ENCODE measurements around the gene MITF. TPM values are rescaled to one million over a fixed set of nuclear protein-coding genes. Genes with fewer than 3 reads are reported as not detected.

Gene MITF
- total and polyA plus RNA-seq, 2 of the 4 experiments (the other 2 are of a cell fraction): 6.5 to 16.7 TPM

- Histone ChIP-seq H2AK9ac (replicated peaks; ENCODE audit: low read depth, low read length, poor library complexity) (no peak overlapping the region), H3K4me3 (ENCODE audit: insufficient read depth, low read depth, low read length) (no peak overlapping the region), H2BK20ac (ENCODE audit: low read depth, low read length) (peak overlapping the region; percentile 64), H3K79me1 (ENCODE audit: low read depth in 1 of 2, low read length in 2 of 2) (peaks cover 20 to 45% of the 10 kb centered on the region in 2 experiments), H3K23ac (ENCODE audit: low read depth, low read length) (peak overlapping the region; percentile 82; the same call in 1 of the 2 replicates), H3K9me3 (ENCODE audit: control insufficient read depth, insufficient read depth, low read length) (peaks cover 6% of the 10 kb centered on the region), H3K4ac (ENCODE audit: low read depth, low read length) (peak overlapping the region; percentile 60; the same call in 1 of the 2 replicates), H3K4me2 (ENCODE audit: low read depth, low read length) (no peak overlapping the region), H4K91ac (ENCODE audit: insufficient read depth, low read depth, low read length) (peak overlapping the region; percentile 30; the same call in 1 of the 2 replicates), H3K36me3 (ENCODE audit: control insufficient read depth, insufficient read depth, low read length) (peaks cover 1% of the 10 kb centered on the region; the same call in 1 of the 2 replicates), H4K20me1 (ENCODE audit: insufficient read depth, low read length) (peaks cover 3% of the 10 kb centered on the region; the same call in 1 of the 2 replicates), H3K27ac (ENCODE audit: insufficient read depth, low read length) (no peak overlapping the region), H3K18ac (ENCODE audit: low read depth, low read length) (peak overlapping the region; percentile 93), H3K4me1 (ENCODE audit: control insufficient read depth, insufficient read depth, low read length) (peaks cover 26% of the 10 kb centered on the region), H2AK5ac (ENCODE audit: low read depth, low read length) (peak overlapping the region; percentile 91), H2BK15ac (ENCODE audit: low read depth, low read length) (peak overlapping the region; percentile 70; the same call in 2 of the 3 replicates), H4K8ac (ENCODE audit: low read depth in 2 of 2, low read length in 2 of 2) (peak overlapping the region in 1 of 2 experiments; percentile 57; a peak in 1 of 4 replicates), H3K56ac (ENCODE audit: extremely low read depth, insufficient read depth, low read length) (no peak overlapping the region), H2BK5ac (ENCODE audit: low read depth, low read length, poor library complexity, severe bottlenecking) (no peak overlapping the region), H3K14ac (replicated peaks; ENCODE audit: low read depth, low read length) (peak overlapping the region; percentile 78; the same call in 1 of the 2 replicates), H3K9ac (ENCODE audit: low read depth, low read length) (no peak overlapping the region), H4K5ac (ENCODE audit: low read depth, low read length) (peak overlapping the region; percentile 51; the same call in 1 of the 2 replicates), H2AFZ (replicated peaks; ENCODE audit: low read length, poor library complexity) (no peak overlapping the region), H3K27me3 (ENCODE audit: control insufficient read depth, insufficient read depth, low read length) (no peaks in the 10 kb centered on the region), H3K9me1 (ENCODE audit: insufficient read depth, low read length) (peaks cover 18% of the 10 kb centered on the region), H2BK120ac (ENCODE audit: low read depth, low read length) (peak overlapping the region; percentile 72; the same call in 1 of the 2 replicates)
- dilution Hi-C loops (cut with HindIII; ENCODE audit: low sequenced_read_pairs, unreplicated experiment) (no loop called here), intact Hi-C loops (cut with micrococcal nuclease) (no loop called here), in situ Hi-C loops (cut with MboI; ENCODE audit: low sequenced_read_pairs) (no loop called here)
- ChIA-PET POLR2A (ENCODE audit: unreplicated experiment) (no interaction called here), CTCF (no interaction called here)
- ATAC-seq (ENCODE audit: low read depth) (no peak), DNase-seq (no peak)
- TF ChIP-seq ELK1 (IDR thresholded peaks at IDR 0.05; ENCODE audit: borderline replicate concordance, low read depth, low read length) (no peak), BHLHE40 (IDR thresholded peaks at IDR 0.05; ENCODE audit: low read depth, low read length) (no peak), RFX5 (IDR thresholded peaks at IDR 0.05; ENCODE audit: low read depth, low read length) (no peak), CHD1 (IDR thresholded peaks at IDR 0.05; ENCODE audit: low read depth, low read length) (no peak), FOS (IDR thresholded peaks at IDR 0.05; ENCODE audit: low read depth, low read length) (no peak), MAZ (IDR thresholded peaks at IDR 0.05; ENCODE audit: borderline replicate concordance, low read depth, low read length) (no peak), RCOR1 (IDR thresholded peaks at IDR 0.05; ENCODE audit: insufficient replicate concordance, low read length) (no peak)
- no CpG with 5 or more reads among the region's 1 CpG for WGBS, 2 experiments (ENCODE audit: extremely low coverage in 2 of 2, insufficient read length in 1 of 2)
- no TSS peak for BruUV-seq (replicated peaks)
Observed at GRCh38 chr3:69751074-69751476, 11.8 kb downstream of the MITF start.

All from IMR-90 (cell line).